K562 (cell line): Measurements from ENCODE around the gene DUSP3. TPM values are rescaled to one million over a fixed set of nuclear protein-coding genes. Genes with fewer than 3 reads are reported as not detected.

ENCODE experiments used
- BHLHE40 ChIP-seq: IDR thresholded peaks from 2 replicates; pipeline ENCODE4 v1.6.1; 2011; ENCODE audit warnings: low read length, improper control_type of control experiment
- CCNT2 ChIP-seq: IDR thresholded peaks from 2 replicates; pipeline ENCODE4 v1.6.1; 2011; ENCODE audit warnings: borderline replicate concordance, low read depth, mild to moderate bottlenecking, moderate library complexity, mixed read lengths, low read length; ENCODE audit not compliant: insufficient read length; ENCODE audit errors: extremely low read depth
- CXXC5 ChIP-seq: fragments of 250-450 bp; sonication (Bioruptor Pico); IDR thresholded peaks from 2 replicates; pipeline ENCODE4 v1.8.0; 2022; ENCODE audit warnings: inconsistent platforms, mild to moderate bottlenecking, moderate library complexity
- ELF4 ChIP-seq: fragments of 450-650 bp; formaldehyde crosslinking; IDR thresholded peaks from 2 replicates; pipeline ENCODE4 v1.4.0; 2022; ENCODE audit warnings: missing genetic modification characterization
- ELK3 ChIP-seq: fragments of 450-650 bp; formaldehyde crosslinking; IDR thresholded peaks from 2 replicates; pipeline ENCODE4 v1.4.0; 2020; ENCODE audit warnings: mild to moderate bottlenecking
- GATAD2B ChIP-seq: fragments of 450-650 bp; IDR thresholded peaks from 2 replicates; pipeline ENCODE4 v1.6.1; 2017; ENCODE audit warnings: mild to moderate bottlenecking, borderline replicate concordance
- GTF2E2 ChIP-seq: fragments of 200-800 bp; sonication (Bioruptor generic); IDR thresholded peaks from 2 replicates; pipeline ENCODE4 v1.6.1; 2016; ENCODE audit warnings: missing genetic modification characterization, missing compliant biosample characterization
- KDM2B ChIP-seq: fragments of 250-450 bp; sonication (Bioruptor Pico); IDR thresholded peaks from 2 replicates; pipeline ENCODE4 v1.8.0; 2021; ENCODE audit warnings: mild to moderate bottlenecking, moderate library complexity
- KHSRP ChIP-seq: fragments of 450-650 bp; IDR thresholded peaks from 2 replicates; pipeline ENCODE4 v1.6.1; 2017
- MXD1 ChIP-seq: fragments of 250-450 bp; sonication (Bioruptor Pico); IDR thresholded peaks from 2 replicates; pipeline ENCODE4 v1.8.0; 2021; ENCODE audit warnings: borderline replicate concordance, mild to moderate bottlenecking, moderate library complexity; ENCODE audit not compliant: poor library complexity, severe bottlenecking
- NR2C2 ChIP-seq, 2 experiments: fragments of 200-800 bp in 1 of 2; sonication (Bioruptor generic) in 1 of 2; sonication (generic) in 1 of 2; formaldehyde crosslinking in 1 of 2; IDR thresholded peaks; 2 replicates each; pipeline versions ENCODE4 v1.6.1 to v1.8.0; 2016 to 2022; ENCODE audit warnings: mild to moderate bottlenecking in 1 of 2, missing compliant biosample characterization in 1 of 2, missing genetic modification characterization in 1 of 2, missing genetic modification reagents in 1 of 2
- PHB2 ChIP-seq: fragments of 450-650 bp; IDR thresholded peaks from 2 replicates; pipeline ENCODE4 v1.6.1; 2017; ENCODE audit warnings: low read depth
- POLR2B ChIP-seq: fragments of 450-650 bp; IDR thresholded peaks from 2 replicates; pipeline ENCODE4 v1.6.1; 2018; ENCODE audit warnings: low read depth; ENCODE audit not compliant: partially characterized antibody
- SAFB ChIP-seq: fragments of 200-400 bp; formaldehyde crosslinking; IDR thresholded peaks from 2 replicates; pipeline ENCODE4 v1.6.1; 2017; ENCODE audit warnings: low read depth, low read length, borderline replicate concordance
- SUPT5H ChIP-seq: fragments of 450-650 bp; IDR thresholded peaks from 2 replicates; pipeline ENCODE4 v1.6.1; 2016
- TEAD1 ChIP-seq, 2 experiments: fragments of 450-650 bp in 1 of 2; sonication (generic) in 1 of 2; formaldehyde crosslinking; IDR thresholded peaks; 2 replicates each; pipeline versions ENCODE4 v1.4.0 to v1.8.0; 2020 to 2022; ENCODE audit warnings: mild to moderate bottlenecking in 2 of 2, missing genetic modification reagents in 1 of 2
- TFAP4 ChIP-seq: sonication (generic); formaldehyde crosslinking; IDR thresholded peaks from 2 replicates; pipeline ENCODE4 v1.8.0; 2022; ENCODE audit warnings: missing genetic modification reagents, mild to moderate bottlenecking, moderate library complexity, borderline replicate concordance
- USF1 ChIP-seq: sonication (generic); formaldehyde crosslinking; IDR thresholded peaks from 2 replicates; pipeline ENCODE4 v1.9.0; 2022; ENCODE audit warnings: mild to moderate bottlenecking, missing genetic modification reagents
- ZNF551 ChIP-seq: fragments of 250-450 bp; sonication (Bioruptor Pico); IDR thresholded peaks from 2 replicates; pipeline ENCODE4 v1.5.0; 2021; ENCODE audit warnings: mild to moderate bottlenecking, moderate library complexity
- polyA plus RNA-seq, 8 experiments: library from polyadenylated mRNA; depleted of rRNA in 4 of 8; stranded (reverse) in 5 of 8; unstranded in 3 of 8; fragments of >200 nt; fragmentation: Nextera tagmentation in 2 of 8; fragmentation: Illumina TruSeq in 1 of 8; extraction: Ambion mirVana in 2 of 8; extraction: Trizol in 1 of 8; gene quantifications; 2 replicates each; pipeline versions ENCODE4 v1.2.1 to v1.2.3, GENCODE V29; 2011 to 2014; ENCODE audit warnings: inconsistent platforms in 1 of 8, missing spikeins in 1 of 8
- total RNA-seq, 7 experiments: library from RNA; depleted of rRNA in 6 of 7; stranded (reverse); fragments of >200 nt in 6 of 7; fragmentation: Illumina TruSeq in 2 of 7; extraction: Trizol in 2 of 7; gene quantifications; 2 replicates each; pipeline versions ENCODE4 v1.2.1 to v1.2.3, GENCODE V29; 2011 to 2021; ENCODE audit warnings: low replicate concordance in 1 of 7
- TF ChIP-seq, protein P1 (sequence below), 3 experiments: fragments of 200-800 bp in 1 of 3; fragments of 250-450 bp in 1 of 3; fragments of 450-650 bp in 1 of 3; sonication (Bioruptor Pico) in 1 of 3; sonication (Bioruptor generic) in 1 of 3; formaldehyde crosslinking in 1 of 3; IDR thresholded peaks; 2 replicates each; pipeline versions ENCODE4 v1.6.1 to v1.8.0; 2016 to 2022; ENCODE audit warnings: mild to moderate bottlenecking in 2 of 3, missing genetic modification characterization in 2 of 3, missing compliant biosample characterization in 1 of 3, moderate library complexity in 1 of 3

DUSP3 gene
- total and polyA plus RNA-seq, 9 of the 15 experiments (the other 6 are each of a cell fraction or from before 2014, with no cell fraction given) = 4.1 to 19.8 (median 12.3) TPM

DNA sequence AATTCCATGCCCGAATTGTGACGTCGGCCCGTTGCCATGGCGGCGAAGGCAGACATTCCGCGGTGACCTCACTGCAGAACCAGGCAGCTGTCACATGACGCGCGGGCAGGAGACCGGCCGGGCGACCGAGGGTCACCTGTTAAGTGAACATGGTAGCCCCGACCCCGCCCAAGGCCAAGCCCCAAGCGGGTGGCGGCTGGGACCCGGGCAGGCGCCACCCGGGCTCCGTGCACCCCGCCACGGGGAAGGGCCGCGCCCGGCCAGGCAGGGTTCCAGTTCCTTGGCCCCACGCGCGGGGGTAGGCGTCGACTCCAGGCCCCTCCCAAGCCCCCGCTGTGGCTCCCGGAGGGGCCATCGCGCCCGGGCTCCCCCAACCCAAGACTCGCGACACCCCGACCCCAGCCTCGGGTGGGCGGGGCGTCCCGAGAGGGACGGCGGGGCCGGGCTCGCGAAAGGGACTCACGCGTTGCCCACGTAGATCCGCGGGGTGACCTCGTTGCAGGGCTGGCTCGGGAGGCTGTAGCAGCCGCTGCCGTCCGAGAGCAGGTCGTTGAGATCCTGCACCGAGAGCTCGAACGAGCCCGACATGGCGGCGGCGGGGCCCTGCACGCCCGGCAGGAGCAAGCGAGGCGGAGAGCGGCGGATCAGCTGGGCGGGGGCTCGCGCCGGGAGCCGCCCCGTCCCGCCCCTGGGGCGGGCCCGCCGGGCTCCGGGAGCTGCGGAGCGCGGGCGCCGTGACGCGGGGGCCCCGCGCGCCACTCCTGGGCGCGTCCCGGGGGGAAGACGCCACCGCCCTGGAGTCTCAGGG, at the start of gene DUSP3 (continued):
- TF ChIP-seq ELK3 (CRISPR knock-in tag) (no peak), GTF2E2 (peak; percentile 40; the same call in 1 of the 2 replicates), KHSRP (no peak), USF1 (CRISPR knock-in tag) (peak; percentile 92), BHLHE40 (peak; percentile 75), MXD1 (CRISPR knock-in tag) (peak; percentile 12), NR2C2 (CRISPR knock-in tag; IDR thresholded peaks at IDR 0.05) (no peak), NR2C2 (tag; IDR thresholded peaks at IDR 0.05) (peak; percentile 90), ZNF551 (CRISPR knock-in tag) (no peak), GATAD2B (peak; percentile 82; the same call in 1 of the 2 replicates), TEAD1 (CRISPR knock-in tag; IDR thresholded peaks at IDR 0.05) (peak; percentile 68 to 97), CCNT2 (peak; percentile 62), TFAP4 (CRISPR knock-in tag) (peak; percentile 75), SUPT5H (peak; percentile 82), CXXC5 (CRISPR knock-in tag) (peak; percentile 80), ELF4 (CRISPR knock-in tag) (no peak), PHB2 (no peak), SAFB (peak; percentile 64; the same call in 1 of the 2 replicates), POLR2B (peak; percentile 45), KDM2B (CRISPR knock-in tag) (no peak)
- TF ChIP-seq, protein P1, sequence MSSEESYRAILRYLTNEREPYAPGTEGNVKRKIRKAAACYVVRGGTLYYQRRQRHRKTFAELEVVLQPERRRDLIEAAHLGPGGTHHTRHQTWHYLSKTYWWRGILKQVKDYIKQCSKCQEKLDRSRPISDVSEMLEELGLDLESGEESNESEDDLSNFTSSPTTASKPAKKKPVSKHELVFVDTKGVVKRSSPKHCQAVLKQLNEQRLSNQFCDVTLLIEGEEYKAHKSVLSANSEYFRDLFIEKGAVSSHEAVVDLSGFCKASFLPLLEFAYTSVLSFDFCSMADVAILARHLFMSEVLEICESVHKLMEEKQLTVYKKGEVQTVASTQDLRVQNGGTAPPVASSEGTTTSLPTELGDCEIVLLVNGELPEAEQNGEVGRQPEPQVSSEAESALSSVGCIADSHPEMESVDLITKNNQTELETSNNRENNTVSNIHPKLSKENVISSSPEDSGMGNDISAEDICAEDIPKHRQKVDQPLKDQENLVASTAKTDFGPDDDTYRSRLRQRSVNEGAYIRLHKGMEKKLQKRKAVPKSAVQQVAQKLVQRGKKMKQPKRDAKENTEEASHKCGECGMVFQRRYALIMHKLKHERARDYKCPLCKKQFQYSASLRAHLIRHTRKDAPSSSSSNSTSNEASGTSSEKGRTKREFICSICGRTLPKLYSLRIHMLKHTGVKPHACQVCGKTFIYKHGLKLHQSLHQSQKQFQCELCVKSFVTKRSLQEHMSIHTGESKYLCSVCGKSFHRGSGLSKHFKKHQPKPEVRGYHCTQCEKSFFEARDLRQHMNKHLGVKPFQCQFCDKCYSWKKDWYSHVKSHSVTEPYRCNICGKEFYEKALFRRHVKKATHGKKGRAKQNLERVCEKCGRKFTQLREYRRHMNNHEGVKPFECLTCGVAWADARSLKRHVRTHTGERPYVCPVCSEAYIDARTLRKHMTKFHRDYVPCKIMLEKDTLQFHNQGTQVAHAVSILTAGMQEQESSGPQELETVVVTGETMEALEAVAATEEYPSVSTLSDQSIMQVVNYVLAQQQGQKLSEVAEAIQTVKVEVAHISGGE (CRISPR knock-in tag; IDR thresholded peaks at IDR 0.05) = no peak
